GM12872 (cell line): ENCODE measurements around the gene ANKRD29.

Experiments
- CTCF ChIP-seq: IDR thresholded peaks from 3 replicates; pipeline ENCODE4 v1.5.1; 2011; ENCODE audit warnings: low read depth, mild to moderate bottlenecking, low read length, moderate library complexity; ENCODE audit not compliant: insufficient read depth

The ANKRD29 gene

GRCh38 chr18:23631746-23632145 lies 31.0 kb downstream of the ANKRD29 start:
- no peak for TF ChIP-seq CTCF

GRCh38 chr18:23631312-23631711 lies 31.4 kb downstream of the ANKRD29 start:
- TF ChIP-seq CTCF, result no peak

GRCh38 chr18:23629444-23629946 lies 33.2 kb downstream of the ANKRD29 start:
- TF ChIP-seq CTCF, result peak; percentile 23; the same call in 1 of the 3 replicates

GRCh38 chr18:23627970-23628369 lies 34.7 kb downstream of the ANKRD29 start:
- no peak for TF ChIP-seq CTCF

- TF ChIP-seq CTCF, result no peak
Observed at GRCh38 chr18:23627321-23627720, 35.4 kb downstream of the ANKRD29 start.

GRCh38 chr18:23626451-23627279 lies 36.0 kb downstream of the ANKRD29 start:
- TF ChIP-seq CTCF, result no peak

- no peak for TF ChIP-seq CTCF
Observed at GRCh38 chr18:23623040-23623439, 39.7 kb downstream of the ANKRD29 start.
